ENCODE results near the gene SMAD3.
"Not testable (repeated sequence)": the region's sequence is repeated elsewhere in the genome, so short reads cannot be mapped to it uniquely, and the experiment has no call there.

SMAD3 gene

GRCh38 chr15:67075555-67076135, 10.2 kb downstream of the SMAD3 start:
- H3K9me3 Mint-ChIP-seq; H3K27me3 Mint-ChIP-seq; DNase-seq (ENCODE audit: low spot score in 2 of 2); ATAC-seq (ENCODE audit: low read depth): not testable (repeated sequence)
- Mint-ChIP-seq H3K4me3 (peak overlapping the region; percentile 48), H3K36me3 (peaks cover 17% of the 10 kb centered on the region), H3K27ac (peak overlapping the region; percentile 81), H3K4me1 (peaks cover 71% of the 10 kb centered on the region)

DNA sequence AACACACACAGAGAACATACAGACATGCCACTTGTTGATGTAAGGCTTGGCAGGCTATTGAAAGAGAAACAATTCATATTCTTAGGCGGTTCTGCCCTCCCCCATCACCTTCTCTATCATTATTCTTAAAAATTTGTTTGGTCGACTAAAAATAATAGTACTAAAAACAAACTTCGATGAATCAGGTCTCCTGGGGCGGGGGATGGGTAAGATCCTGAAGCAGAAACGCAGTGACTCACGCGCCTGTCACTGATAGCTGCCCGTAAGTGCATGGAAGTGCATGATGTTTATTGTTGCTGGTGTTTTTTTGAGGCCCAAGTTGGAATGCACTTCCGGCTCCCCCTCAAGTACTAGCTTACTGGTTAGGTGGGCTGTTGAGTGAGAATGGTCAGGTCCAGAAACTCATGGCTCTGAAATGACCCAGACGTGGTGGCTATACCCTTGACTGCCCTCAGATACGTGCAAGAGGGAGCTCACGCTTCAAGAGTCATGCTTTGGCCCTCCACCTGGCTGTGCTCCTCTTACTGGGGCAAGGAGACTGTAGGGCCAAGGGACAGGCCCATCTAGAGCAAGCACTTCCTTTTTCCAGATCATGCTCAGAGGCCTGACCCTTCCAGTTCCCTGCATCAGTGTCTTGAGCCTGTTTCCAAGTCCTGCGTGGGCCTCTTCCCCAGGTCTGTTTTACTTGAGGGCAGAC, 10.9 kb downstream of the SMAD3 start:
- Mint-ChIP-seq H3K4me3 (peak overlapping the region; percentile 48), H3K27ac (peak overlapping the region; percentile 81), H3K36me3 (peaks cover 13% of the 10 kb centered on the region), H3K4me1 (peaks cover 74% of the 10 kb centered on the region), H3K9me3 (no peaks in the 10 kb centered on the region), H3K27me3 (no peaks in the 10 kb centered on the region)
- DNase-seq (ENCODE audit: low spot score in 2 of 2) (no peak), ATAC-seq (ENCODE audit: low read depth) (no peak)

DNA sequence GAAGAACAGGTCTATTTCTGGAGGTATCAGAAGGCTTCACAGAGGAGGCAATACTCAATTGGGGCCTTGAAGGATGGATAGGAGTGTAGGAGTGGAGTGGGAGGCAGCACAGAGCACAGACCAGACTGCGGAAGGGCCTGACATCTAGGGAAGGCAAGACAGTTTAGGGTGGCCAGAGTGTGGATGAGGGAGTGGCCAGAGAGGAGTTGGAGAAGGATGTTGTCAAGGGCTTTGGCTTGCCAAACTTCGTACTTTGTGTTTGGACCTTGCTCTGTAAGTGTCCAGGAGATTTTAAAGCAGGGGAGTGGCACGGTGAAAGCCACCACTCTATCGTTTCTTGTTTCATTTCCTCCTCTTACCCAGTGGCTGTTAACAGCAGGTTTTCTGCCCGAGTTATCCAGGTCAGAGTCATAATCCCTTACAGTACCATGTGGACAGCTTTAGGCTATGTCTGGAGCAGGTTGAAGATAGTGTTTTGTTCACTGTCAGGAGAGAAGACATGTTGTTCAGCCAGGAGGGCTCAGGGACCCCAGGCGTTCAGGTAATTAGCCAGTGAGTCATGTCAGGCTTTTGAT, 12.3 kb downstream of the SMAD3 start:
- H3K9me3 Mint-ChIP-seq, result no peaks in the 10 kb centered on the region
- H3K4me1 Mint-ChIP-seq, result peaks cover 81% of the 10 kb centered on the region
- peak overlapping the region; percentile 81 for H3K27ac Mint-ChIP-seq
- DNase-seq (ENCODE audit: low spot score in 2 of 2), result no peak
- ATAC-seq (ENCODE audit: low read depth), result no peak
- H3K4me3 Mint-ChIP-seq, result peak overlapping the region; percentile 63
- no peaks in the 10 kb centered on the region for H3K27me3 Mint-ChIP-seq
- peaks cover 10% of the 10 kb centered on the region for H3K36me3 Mint-ChIP-seq

GRCh38 chr15:67079361-67079760, 14.0 kb downstream of the SMAD3 start:
- no peaks in the 10 kb centered on the region for H3K27me3 Mint-ChIP-seq
- H3K4me3 Mint-ChIP-seq, result peak overlapping the region; percentile 70
- H3K9me3 Mint-ChIP-seq, result no peaks in the 10 kb centered on the region
- H3K4me1 Mint-ChIP-seq, result peaks cover 82% of the 10 kb centered on the region
- peak overlapping the region; percentile 97 for H3K27ac Mint-ChIP-seq
- ATAC-seq (ENCODE audit: low read depth) (no peak), DNase-seq (ENCODE audit: low spot score in 2 of 2) (no peak)
- peaks cover 4% of the 10 kb centered on the region for H3K36me3 Mint-ChIP-seq

DNA sequence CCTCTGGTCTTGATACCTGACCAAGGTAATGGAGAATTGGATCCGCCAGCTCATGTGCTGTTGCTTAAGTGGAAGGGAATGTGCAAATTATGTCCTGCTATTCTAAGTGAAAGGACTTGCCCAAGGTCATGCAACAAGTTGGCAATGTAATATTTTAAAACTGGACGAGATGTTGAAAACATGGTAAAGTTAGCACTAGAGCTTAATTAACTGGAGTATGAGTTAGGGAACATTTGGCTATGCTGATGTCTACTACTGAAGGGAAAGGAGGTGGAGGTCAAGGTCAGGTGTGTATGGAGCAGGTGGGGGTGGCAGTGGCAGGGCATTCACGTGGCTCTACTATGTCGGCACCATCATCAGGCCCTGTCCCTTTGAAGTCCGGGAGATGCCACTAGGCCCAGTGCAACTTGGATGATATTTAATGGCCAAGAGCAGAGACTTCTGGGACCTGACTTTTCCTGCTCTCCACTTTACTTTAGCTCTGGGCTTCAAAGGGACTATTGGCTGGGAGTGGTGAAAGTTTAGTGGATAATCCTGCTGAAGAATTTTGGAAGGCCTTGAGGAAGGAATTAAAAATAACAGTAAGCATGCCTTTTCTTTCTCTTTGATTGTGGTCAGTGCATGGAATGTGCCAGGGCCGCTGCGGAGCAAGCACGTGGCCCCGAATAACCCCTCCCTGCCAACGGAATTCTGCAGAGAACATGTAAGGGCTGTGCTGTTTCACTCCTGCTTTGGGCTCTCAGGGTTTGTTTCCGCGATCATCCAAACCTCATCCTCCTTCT, 14.9 kb downstream of the SMAD3 start:
- H3K27ac Mint-ChIP-seq, result peak overlapping the region; percentile 97

DNA sequence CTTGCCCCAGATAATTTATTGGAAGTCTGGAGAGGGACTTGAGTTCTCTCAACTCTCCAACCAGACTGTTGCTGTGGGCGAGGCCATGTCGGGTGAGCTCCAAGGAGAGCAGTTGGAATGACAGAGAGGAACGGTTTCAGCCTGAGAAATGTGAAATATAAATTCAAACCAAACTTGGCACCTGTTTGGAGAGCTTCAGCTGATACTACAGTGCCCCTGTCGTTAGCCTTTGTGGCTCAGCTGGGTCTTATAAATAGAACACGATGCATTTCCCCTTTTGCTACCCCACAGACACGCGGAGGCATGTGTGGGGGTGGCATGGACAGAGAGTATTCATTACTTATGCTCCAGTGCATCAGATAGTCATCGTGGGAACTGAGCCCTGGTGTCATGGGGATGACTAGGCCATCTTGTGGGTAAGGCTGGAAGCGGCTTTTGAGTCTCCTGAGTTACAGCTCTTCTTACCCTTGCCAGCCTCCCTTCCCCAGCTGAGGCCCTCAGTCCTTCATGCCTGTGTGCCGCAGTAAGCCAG, 15.6 kb downstream of the SMAD3 start:
- peaks cover 85% of the 10 kb centered on the region for H3K4me1 Mint-ChIP-seq
- peak; percentile 58 to 84 for DNase-seq (ENCODE audit: low spot score in 2 of 2)

More for the DNA sequence above, 14.9 kb downstream of the SMAD3 start:
- H3K27me3 Mint-ChIP-seq, result no peaks in the 10 kb centered on the region
- peaks cover 2% of the 10 kb centered on the region for H3K36me3 Mint-ChIP-seq
- peak overlapping the region; percentile 70 for H3K4me3 Mint-ChIP-seq
- DNase-seq (ENCODE audit: low spot score in 2 of 2) (no peak), ATAC-seq (ENCODE audit: low read depth) (no peak)
- no peaks in the 10 kb centered on the region for H3K9me3 Mint-ChIP-seq
- peaks cover 83% of the 10 kb centered on the region for H3K4me1 Mint-ChIP-seq

GRCh38 chr15:67082007-67082536, 16.7 kb downstream of the SMAD3 start:
- Mint-ChIP-seq H3K27ac (peak overlapping the region; percentile 97), H3K9me3 (no peaks in the 10 kb centered on the region), H3K36me3 (peaks cover 2% of the 10 kb centered on the region), H3K27me3 (no peaks in the 10 kb centered on the region), H3K4me3 (peak overlapping the region; percentile 75), H3K4me1 (peaks cover 82% of the 10 kb centered on the region)
- DNase-seq (ENCODE audit: low spot score in 2 of 2) (peak in 1 of 2 donors; percentile 64), ATAC-seq (ENCODE audit: low read depth) (peak; percentile 30)

More for the DNA sequence above, 15.6 kb downstream of the SMAD3 start:
- Mint-ChIP-seq H3K36me3 (peaks cover under 1% of the 10 kb centered on the region), H3K27me3 (no peaks in the 10 kb centered on the region), H3K9me3 (no peaks in the 10 kb centered on the region), H3K27ac (peak overlapping the region; percentile 97), H3K4me3 (peak overlapping the region; percentile 70)
- peak; percentile 78 for ATAC-seq (ENCODE audit: low read depth)

GRCh38 chr15:67083135-67083762, 17.8 kb downstream of the SMAD3 start:
- Mint-ChIP-seq H3K4me1 (peaks cover 81% of the 10 kb centered on the region), H3K9me3 (no peaks in the 10 kb centered on the region), H3K36me3 (peaks cover 2% of the 10 kb centered on the region), H3K27ac (peak overlapping the region; percentile 97), H3K4me3 (peak overlapping the region; percentile 75), H3K27me3 (no peaks in the 10 kb centered on the region)
- DNase-seq (ENCODE audit: low spot score in 2 of 2) (no peak), ATAC-seq (ENCODE audit: low read depth) (no peak)

- peaks cover 2% of the 10 kb centered on the region for H3K36me3 Mint-ChIP-seq
- DNase-seq (ENCODE audit: low spot score in 2 of 2) (no peak), ATAC-seq (ENCODE audit: low read depth) (no peak)
- peak overlapping the region; percentile 97 for H3K27ac Mint-ChIP-seq
- H3K4me3 Mint-ChIP-seq, result peak overlapping the region; percentile 75
- H3K27me3 Mint-ChIP-seq, result no peaks in the 10 kb centered on the region
- no peaks in the 10 kb centered on the region for H3K9me3 Mint-ChIP-seq
- peaks cover 85% of the 10 kb centered on the region for H3K4me1 Mint-ChIP-seq
These were observed 19.2 kb downstream of the SMAD3 start for GRCh38 chr15:67084561-67084960.

- H3K4me3 Mint-ChIP-seq, result peak overlapping the region; percentile 69
- no peaks in the 10 kb centered on the region for H3K9me3 Mint-ChIP-seq
- H3K27me3 Mint-ChIP-seq, result no peaks in the 10 kb centered on the region
- peak overlapping the region; percentile 97 for H3K27ac Mint-ChIP-seq
- ATAC-seq (ENCODE audit: low read depth) (no peak), DNase-seq (ENCODE audit: low spot score in 2 of 2) (no peak)
- peaks cover 85% of the 10 kb centered on the region for H3K4me1 Mint-ChIP-seq
- H3K36me3 Mint-ChIP-seq, result peaks cover 2% of the 10 kb centered on the region
These were observed 19.9 kb downstream of the SMAD3 start for GRCh38 chr15:67085237-67085817.

DNA sequence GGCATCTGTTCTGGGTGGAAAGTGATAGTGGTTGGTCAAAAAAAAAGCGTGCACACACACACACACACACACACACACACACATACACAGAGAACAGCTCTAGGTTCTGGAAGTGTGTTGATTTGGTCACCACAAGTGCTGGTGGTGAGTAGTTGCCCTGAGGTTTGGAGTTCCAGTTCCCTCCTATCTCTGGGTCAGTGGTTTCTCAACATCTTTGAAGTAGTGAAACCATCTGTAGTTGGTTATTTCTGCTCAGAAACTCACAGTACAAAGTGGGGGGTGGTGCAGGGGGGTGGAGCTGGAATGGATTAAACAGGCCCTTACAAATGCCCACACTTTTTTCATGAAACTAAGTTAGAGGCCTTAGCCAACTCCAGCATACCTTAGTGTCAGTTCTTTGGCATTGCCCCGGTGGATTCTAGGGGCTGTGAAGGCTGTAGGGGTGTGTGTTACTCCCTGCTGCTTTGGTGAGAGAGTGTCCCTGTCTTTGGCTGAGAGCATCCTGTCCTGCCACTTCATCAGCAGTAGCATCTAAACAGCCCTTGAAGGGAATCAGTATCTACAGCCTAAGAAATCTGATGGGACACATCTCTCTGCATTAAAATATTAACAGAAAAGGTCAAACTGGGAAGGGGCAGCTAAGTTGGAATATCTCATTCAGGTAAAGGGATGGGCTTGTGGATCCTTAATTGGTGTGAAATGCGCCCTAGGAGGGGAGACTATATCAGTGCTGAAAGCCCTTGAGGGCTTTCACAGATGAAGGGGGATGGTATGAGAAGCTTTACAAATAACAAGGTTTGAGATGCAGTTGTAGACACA, 20.6 kb downstream of the SMAD3 start:
- Mint-ChIP-seq H3K9me3 (no peaks in the 10 kb centered on the region), H3K27ac (peak overlapping the region; percentile 97), H3K4me3 (peak overlapping the region; percentile 69), H3K4me1 (peaks cover 86% of the 10 kb centered on the region), H3K36me3 (peaks cover 2% of the 10 kb centered on the region), H3K27me3 (no peaks in the 10 kb centered on the region)
- ATAC-seq (ENCODE audit: low read depth) (peak; percentile 42), DNase-seq (ENCODE audit: low spot score in 2 of 2) (no peak)

DNA sequence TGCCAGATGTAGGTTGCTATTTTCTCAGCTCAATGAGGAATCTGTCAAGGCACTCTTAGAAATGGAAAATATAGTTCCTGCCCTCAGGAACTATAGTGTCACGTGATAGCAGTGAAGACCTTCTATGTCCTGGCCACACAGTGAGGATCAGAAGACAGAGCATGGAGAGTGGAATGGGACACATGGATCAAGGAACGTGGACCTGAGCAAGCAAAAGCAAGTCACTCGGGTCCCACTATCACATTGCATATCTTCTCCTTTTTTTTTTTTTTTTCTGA, 21.2 kb downstream of the SMAD3 start:
- no peaks in the 10 kb centered on the region for H3K9me3 Mint-ChIP-seq
- H3K4me3 Mint-ChIP-seq, result peak overlapping the region; percentile 69
- DNase-seq (ENCODE audit: low spot score in 2 of 2) (no peak), ATAC-seq (ENCODE audit: low read depth) (no peak)
- peaks cover 2% of the 10 kb centered on the region for H3K36me3 Mint-ChIP-seq
- peak overlapping the region; percentile 97 for H3K27ac Mint-ChIP-seq
- H3K27me3 Mint-ChIP-seq, result no peaks in the 10 kb centered on the region
- peaks cover 85% of the 10 kb centered on the region for H3K4me1 Mint-ChIP-seq
